ENCODE data around the gene CLEC10A.
A peak's percentile ranks its signal among the peaks of the same experiment; 100 is the strongest.

Gene CLEC10A

GRCh38 chr17:7035591-7036368 is 44.3 kb downstream of the CLEC10A start, which contains the start of gene SLC16A13:
Gene SLC16A13, plus strand, starts transcription at chr17:7036015. Its CDS starts 368 bp downstream, at chr17:7036383.
- DNase-seq: peak; percentile 99

- peak; percentile 37 for DNase-seq
These were observed 45.0 kb downstream of the CLEC10A start for GRCh38 chr17:7034955-7035590.

GRCh38 chr17:7029659-7030058 is 50.4 kb downstream of the CLEC10A start:
- DNase-seq: peak; percentile 59

- DNase-seq: no peak
These were observed 51.0 kb downstream of the CLEC10A start for GRCh38 chr17:7029096-7029495.

- DNase-seq: no peak
These were observed 52.7 kb downstream of the CLEC10A start for GRCh38 chr17:7027335-7027734.

GRCh38 chr17:7026471-7027115 is 53.5 kb downstream of the CLEC10A start:
- no peak for DNase-seq

GRCh38 chr17:7025245-7025644 is 54.8 kb downstream of the CLEC10A start:
- DNase-seq: no peak
